ENCODE data around the gene SLC6A11. TPM values are rescaled to one million over a fixed set of nuclear protein-coding genes. Genes with fewer than 3 reads are reported as not detected.

The SLC6A11 gene
- total RNA-seq, 1 experiment from 2014 or later: 1.5 TPM

DNA sequence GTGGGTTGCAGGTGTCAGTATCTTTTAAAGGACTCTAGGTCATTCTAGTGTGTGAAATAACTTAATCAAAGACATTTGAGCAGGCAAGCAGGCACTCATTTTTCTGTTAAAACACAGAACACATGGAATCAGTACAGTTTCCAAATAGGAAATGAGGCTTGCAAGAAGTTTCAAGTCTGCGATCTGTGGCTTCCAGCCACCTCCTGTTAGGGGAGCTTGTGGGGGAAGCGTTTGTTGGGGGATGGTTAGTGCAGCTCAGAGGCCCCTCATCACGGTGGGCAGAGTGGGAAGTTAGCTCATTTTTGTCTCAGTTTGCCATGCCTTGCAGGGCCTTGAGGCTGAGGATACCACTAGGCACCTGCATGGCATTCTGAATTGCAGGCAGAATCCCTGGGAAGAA lies 59.9 kb downstream of the SLC6A11 start:
- H3K18ac ChIP-seq (ENCODE audit: insufficient read length, low read depth, low read length): no peak overlapping the region
- no peak overlapping the region for H2AK5ac ChIP-seq (ENCODE audit: insufficient read length, low read length)
- no peak overlapping the region for H2BK12ac ChIP-seq (ENCODE audit: insufficient read length, low read depth, low read length)
- no peak overlapping the region for H2BK15ac ChIP-seq (ENCODE audit: low read depth, low read length)
- H3K4me1 ChIP-seq (ENCODE audit: insufficient read depth, low read length): no peaks in the 10 kb centered on the region
- no peak overlapping the region for H2AFZ ChIP-seq (ENCODE audit: low read length)
- H3K27ac ChIP-seq (ENCODE audit: insufficient read length, low read depth, low read length): no peak overlapping the region
- H3K79me1 ChIP-seq (ENCODE audit: insufficient read depth, low read depth, low read length, poor library complexity, severe bottlenecking): no peaks in the 10 kb centered on the region
- no peak overlapping the region for H4K91ac ChIP-seq (ENCODE audit: insufficient read length, low read depth, low read length)
- H3K56ac ChIP-seq (ENCODE audit: insufficient read length, low read depth, low read length): no peak overlapping the region
- no peak overlapping the region for H2BK120ac ChIP-seq (ENCODE audit: low read depth, low read length, poor library complexity, severe bottlenecking)
- no peaks in the 10 kb centered on the region for H4K20me1 ChIP-seq (ENCODE audit: control insufficient read depth, insufficient read depth, insufficient read length)
- no peak overlapping the region for H3K23ac ChIP-seq (ENCODE audit: insufficient read length, low read depth, low read length)
- WGBS (ENCODE audit: extremely low coverage, insufficient read length, low lambda C conversion rate): no CpG with 5 or more reads among the region's 3 CpGs
- no peak overlapping the region for H2BK5ac ChIP-seq (ENCODE audit: insufficient read length, low read length)
- Mint-ChIP-seq H3K4me3 (no peak overlapping the region), H3K4me1 (peaks cover 0 to 5% of the 10 kb centered on the region in 2 experiments; a peak in 1 of 4 replicates), H3K27ac (no peak overlapping the region), H3K9me3 (no peaks in the 10 kb centered on the region), H3K27me3 (ENCODE audit: low read depth) (peaks cover 96% of the 10 kb centered on the region), H3K36me3 (ENCODE audit: insufficient read depth in 1 of 3, low read depth in 3 of 3) (no peaks in the 10 kb centered on the region; a peak in 1 of 7 replicates)
- H3K4ac ChIP-seq (ENCODE audit: low read depth, low read length): no peak overlapping the region
- TF ChIP-seq, protein P1, sequence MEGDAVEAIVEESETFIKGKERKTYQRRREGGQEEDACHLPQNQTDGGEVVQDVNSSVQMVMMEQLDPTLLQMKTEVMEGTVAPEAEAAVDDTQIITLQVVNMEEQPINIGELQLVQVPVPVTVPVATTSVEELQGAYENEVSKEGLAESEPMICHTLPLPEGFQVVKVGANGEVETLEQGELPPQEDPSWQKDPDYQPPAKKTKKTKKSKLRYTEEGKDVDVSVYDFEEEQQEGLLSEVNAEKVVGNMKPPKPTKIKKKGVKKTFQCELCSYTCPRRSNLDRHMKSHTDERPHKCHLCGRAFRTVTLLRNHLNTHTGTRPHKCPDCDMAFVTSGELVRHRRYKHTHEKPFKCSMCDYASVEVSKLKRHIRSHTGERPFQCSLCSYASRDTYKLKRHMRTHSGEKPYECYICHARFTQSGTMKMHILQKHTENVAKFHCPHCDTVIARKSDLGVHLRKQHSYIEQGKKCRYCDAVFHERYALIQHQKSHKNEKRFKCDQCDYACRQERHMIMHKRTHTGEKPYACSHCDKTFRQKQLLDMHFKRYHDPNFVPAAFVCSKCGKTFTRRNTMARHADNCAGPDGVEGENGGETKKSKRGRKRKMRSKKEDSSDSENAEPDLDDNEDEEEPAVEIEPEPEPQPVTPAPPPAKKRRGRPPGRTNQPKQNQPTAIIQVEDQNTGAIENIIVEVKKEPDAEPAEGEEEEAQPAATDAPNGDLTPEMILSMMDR (conservative IDR thresholded peaks at IDR 0.05): no peak
- H3K23me2 ChIP-seq (ENCODE audit: insufficient read length, low read depth, low read length, poor library complexity, severe bottlenecking): no peaks in the 10 kb centered on the region
- no peak overlapping the region for H4K8ac ChIP-seq (replicated peaks; ENCODE audit: insufficient read length, low read depth, low read length)
- no peak overlapping the region for H2BK20ac ChIP-seq (ENCODE audit: low read depth, low read length, poor library complexity, severe bottlenecking)
- no peak overlapping the region for H3K14ac ChIP-seq (ENCODE audit: insufficient read depth, low read length)
- no peak overlapping the region for H3T11ph ChIP-seq (ENCODE audit: low read length)
- DNase-seq: no peak
- no peaks in the 10 kb centered on the region for H3K79me2 ChIP-seq (ENCODE audit: insufficient read depth, low read length)
- H3K4me2 ChIP-seq (ENCODE audit: insufficient read depth, insufficient read length, low read length): no peak overlapping the region
- H3K9me3 ChIP-seq (ENCODE audit: control insufficient read depth, low read depth, low read length): no peaks in the 10 kb centered on the region
- H4K5ac ChIP-seq (ENCODE audit: insufficient read length, low read depth, low read length): no peak overlapping the region
- no peak overlapping the region for H3K9ac ChIP-seq (ENCODE audit: extremely low read depth, insufficient read length, low read length)
- peaks cover 38% of the 10 kb centered on the region; the same call in 1 of the 2 replicates for H3K27me3 ChIP-seq (ENCODE audit: insufficient read depth, low read length)
